HepG2 (cell line): ENCODE measurements around the gene NABP2. TPM values are rescaled to one million over a fixed set of nuclear protein-coding genes. Genes with fewer than 3 reads are reported as not detected.

Source experiments
- HHEX ChIP-seq: IDR thresholded peaks from 2 replicates; pipeline ENCODE4 v1.6.1; 2016; ENCODE audit warnings: control low read depth
- MAFK ChIP-seq, 2 experiments: IDR thresholded peaks in 1 of 2; conservative IDR thresholded peaks in 1 of 2; 2 replicates each; pipeline ENCODE4 v1.6.1; 2011; ENCODE audit warnings: improper control_type of control experiment in 2 of 2, low read length in 2 of 2
- MEF2D ChIP-seq: sonication (generic); formaldehyde crosslinking; IDR thresholded peaks from 2 replicates; pipeline ENCODE4 v1.5.1; 2020; ENCODE audit warnings: mild to moderate bottlenecking, missing genetic modification reagents
- RAD51 ChIP-seq: fragments of 450-650 bp; IDR thresholded peaks from 2 replicates; pipeline ENCODE4 v1.6.1; 2016; ENCODE audit warnings: borderline replicate concordance
- RFX1 ChIP-seq: fragments of 450-650 bp; IDR thresholded peaks from 2 replicates; pipeline ENCODE4 v1.6.1; 2017
- ZBTB38 ChIP-seq: sonication (generic); formaldehyde crosslinking; IDR thresholded peaks from 2 replicates; pipeline ENCODE4 v1.5.1; 2020; ENCODE audit warnings: mild to moderate bottlenecking, missing genetic modification reagents
- ZFYVE20 ChIP-seq: sonication (generic); formaldehyde crosslinking; IDR thresholded peaks from 2 replicates; pipeline ENCODE4 v1.8.0; 2023; ENCODE audit warnings: low read depth, mild to moderate bottlenecking, moderate library complexity, missing genetic modification reagents, borderline replicate concordance
- ZNF484 ChIP-seq: sonication (generic); formaldehyde crosslinking; IDR thresholded peaks from 2 replicates; pipeline ENCODE4 v1.5.1; 2020; ENCODE audit warnings: mild to moderate bottlenecking, low read depth, missing genetic modification reagents, borderline replicate concordance
- ZNF557 ChIP-seq: sonication (generic); formaldehyde crosslinking; IDR thresholded peaks from 2 replicates; pipeline ENCODE4 v1.4.0; 2020; ENCODE audit warnings: missing genetic modification reagents
- ZNF589 ChIP-seq: sonication (generic); formaldehyde crosslinking; conservative IDR thresholded peaks from 2 replicates; pipeline ENCODE4 v1.8.0; 2022; ENCODE audit warnings: mild to moderate bottlenecking, moderate library complexity, missing genetic modification reagents
- ZNF660 ChIP-seq: sonication (generic); formaldehyde crosslinking; IDR thresholded peaks from 2 replicates; pipeline ENCODE4 v1.5.1; 2020; ENCODE audit warnings: mild to moderate bottlenecking, low read depth, missing genetic modification reagents, borderline replicate concordance
- ZNF7 ChIP-seq: IDR thresholded peaks from 2 replicates; pipeline ENCODE4 v1.6.1; 2016; ENCODE audit warnings: missing biosample characterization, missing genetic modification reagents
- ZNF766 ChIP-seq: sonication (generic); formaldehyde crosslinking; IDR thresholded peaks from 2 replicates; pipeline ENCODE4 v1.5.0; 2020; ENCODE audit warnings: missing genetic modification reagents, borderline replicate concordance
- ZNF781 ChIP-seq: sonication (generic); formaldehyde crosslinking; IDR thresholded peaks from 2 replicates; pipeline ENCODE4 v1.5.1; 2020; ENCODE audit warnings: borderline replicate concordance, mild to moderate bottlenecking, missing genetic modification reagents; ENCODE audit errors: not compliant biosample characterization
- polyA plus RNA-seq, 8 experiments: library from polyadenylated mRNA; depleted of rRNA in 3 of 8; stranded (reverse) in 7 of 8; unstranded in 1 of 8; fragments of >200 nt; fragmentation: Illumina TruSeq in 4 of 8; extraction: Trizol in 4 of 8; gene quantifications; 2 replicates each; pipeline versions ENCODE4 v1.2.1 to v1.2.3, GENCODE V29; 2011 to 2016; ENCODE audit warnings: low read depth in 4 of 8, missing spikeins in 1 of 8, mixed read lengths in 1 of 8; ENCODE audit not compliant: insufficient read depth in 1 of 8
- total RNA-seq, 5 experiments: library from RNA; depleted of rRNA; stranded (reverse); fragments of >200 nt; fragmentation: Illumina TruSeq; extraction: Trizol; gene quantifications; 2 replicates each; pipeline ENCODE4 v1.2.3, GENCODE V29; 2016; ENCODE audit warnings: low read depth in 1 of 5
- TF ChIP-seq, protein P1 (sequence below): sonication (generic); formaldehyde crosslinking; IDR thresholded peaks from 2 replicates; pipeline ENCODE4 v1.5.1; 2020; ENCODE audit warnings: mild to moderate bottlenecking, missing genetic modification reagents, borderline replicate concordance
- TF ChIP-seq, protein P2 (sequence below): sonication (generic); formaldehyde crosslinking; IDR thresholded peaks from 2 replicates; pipeline ENCODE4 v1.5.0; 2020; ENCODE audit warnings: missing genetic modification reagents
- TF ChIP-seq, protein P3 (sequence below): sonication (generic); formaldehyde crosslinking; IDR thresholded peaks from 2 replicates; pipeline ENCODE4 v1.4.0; 2020; ENCODE audit warnings: missing genetic modification reagents
- TF ChIP-seq, protein P4 (sequence below): sonication (generic); formaldehyde crosslinking; IDR thresholded peaks from 2 replicates; pipeline ENCODE4 v1.4.0; 2020; ENCODE audit warnings: missing genetic modification reagents

Gene NABP2
- total and polyA plus RNA-seq, 2 of the 13 experiments (the other 11 are each of a cell fraction or from before 2014, with no cell fraction given), result 33.2 to 35.5 TPM

DNA sequence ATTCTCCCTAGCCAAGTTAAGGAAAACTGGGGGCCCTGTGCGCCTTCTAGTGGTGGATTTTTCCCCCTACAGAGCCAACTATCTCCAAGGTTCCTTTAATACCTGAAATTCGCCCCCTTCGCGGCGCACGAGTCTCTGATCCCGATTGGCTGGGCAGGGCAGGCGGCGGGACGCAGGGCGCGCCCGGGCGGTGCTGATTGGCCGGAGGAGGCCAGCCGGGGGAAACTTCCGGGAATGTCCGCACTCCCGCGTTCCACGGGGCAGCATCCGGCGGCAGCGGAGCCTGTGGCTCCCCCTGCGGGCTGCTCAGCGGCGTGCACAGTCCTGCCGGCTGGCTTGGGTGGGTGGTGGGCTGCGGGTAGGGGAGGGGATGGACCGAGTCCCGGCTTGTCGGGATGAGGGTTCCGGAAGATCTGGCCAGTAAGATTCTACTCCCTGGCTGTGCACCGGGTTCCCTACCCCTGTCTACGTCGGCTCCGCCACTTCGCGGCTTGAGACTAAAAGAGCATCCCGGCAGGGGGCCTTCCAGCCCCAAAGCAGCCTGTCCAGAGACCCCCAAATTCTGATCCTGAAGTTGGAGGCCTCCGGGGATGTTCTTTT lies at the start of gene NABP2 (continued):
- TF ChIP-seq, protein P1, sequence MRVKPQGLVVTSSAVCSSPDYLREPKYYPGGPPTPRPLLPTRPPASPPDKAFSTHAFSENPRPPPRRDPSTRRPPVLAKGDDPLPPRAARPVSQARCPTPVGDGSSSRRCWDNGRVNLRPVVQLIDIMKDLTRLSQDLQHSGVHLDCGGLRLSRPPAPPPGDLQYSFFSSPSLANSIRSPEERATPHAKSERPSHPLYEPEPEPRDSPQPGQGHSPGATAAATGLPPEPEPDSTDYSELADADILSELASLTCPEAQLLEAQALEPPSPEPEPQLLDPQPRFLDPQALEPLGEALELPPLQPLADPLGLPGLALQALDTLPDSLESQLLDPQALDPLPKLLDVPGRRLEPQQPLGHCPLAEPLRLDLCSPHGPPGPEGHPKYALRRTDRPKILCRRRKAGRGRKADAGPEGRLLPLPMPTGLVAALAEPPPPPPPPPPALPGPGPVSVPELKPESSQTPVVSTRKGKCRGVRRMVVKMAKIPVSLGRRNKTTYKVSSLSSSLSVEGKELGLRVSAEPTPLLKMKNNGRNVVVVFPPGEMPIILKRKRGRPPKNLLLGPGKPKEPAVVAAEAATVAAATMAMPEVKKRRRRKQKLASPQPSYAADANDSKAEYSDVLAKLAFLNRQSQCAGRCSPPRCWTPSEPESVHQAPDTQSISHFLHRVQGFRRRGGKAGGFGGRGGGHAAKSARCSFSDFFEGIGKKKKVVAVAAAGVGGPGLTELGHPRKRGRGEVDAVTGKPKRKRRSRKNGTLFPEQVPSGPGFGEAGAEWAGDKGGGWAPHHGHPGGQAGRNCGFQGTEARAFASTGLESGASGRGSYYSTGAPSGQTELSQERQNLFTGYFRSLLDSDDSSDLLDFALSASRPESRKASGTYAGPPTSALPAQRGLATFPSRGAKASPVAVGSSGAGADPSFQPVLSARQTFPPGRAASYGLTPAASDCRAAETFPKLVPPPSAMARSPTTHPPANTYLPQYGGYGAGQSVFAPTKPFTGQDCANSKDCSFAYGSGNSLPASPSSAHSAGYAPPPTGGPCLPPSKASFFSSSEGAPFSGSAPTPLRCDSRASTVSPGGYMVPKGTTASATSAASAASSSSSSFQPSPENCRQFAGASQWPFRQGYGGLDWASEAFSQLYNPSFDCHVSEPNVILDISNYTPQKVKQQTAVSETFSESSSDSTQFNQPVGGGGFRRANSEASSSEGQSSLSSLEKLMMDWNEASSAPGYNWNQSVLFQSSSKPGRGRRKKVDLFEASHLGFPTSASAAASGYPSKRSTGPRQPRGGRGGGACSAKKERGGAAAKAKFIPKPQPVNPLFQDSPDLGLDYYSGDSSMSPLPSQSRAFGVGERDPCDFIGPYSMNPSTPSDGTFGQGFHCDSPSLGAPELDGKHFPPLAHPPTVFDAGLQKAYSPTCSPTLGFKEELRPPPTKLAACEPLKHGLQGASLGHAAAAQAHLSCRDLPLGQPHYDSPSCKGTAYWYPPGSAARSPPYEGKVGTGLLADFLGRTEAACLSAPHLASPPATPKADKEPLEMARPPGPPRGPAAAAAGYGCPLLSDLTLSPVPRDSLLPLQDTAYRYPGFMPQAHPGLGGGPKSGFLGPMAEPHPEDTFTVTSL, result peak; percentile 60; the same call in 1 of the 2 replicates
- TF ChIP-seq ZNF660 (no peak), RAD51 (no peak), ZNF557 (CRISPR knock-in tag) (no peak), ZNF781 (CRISPR knock-in tag) (peak; percentile 53), ZNF484 (no peak), ZNF589 (CRISPR knock-in tag) (no peak), MEF2D (CRISPR knock-in tag) (0 out of 2 replicates have a peak, but pooled peaks have one; percentile 56), HHEX (CRISPR knock-in tag) (no peak), ZNF766 (CRISPR knock-in tag) (0 out of 2 replicates have a peak, but pooled peaks have one; percentile 11), MAFK (conservative IDR thresholded peaks at IDR 0.05 in 1 of 2, IDR thresholded peaks at IDR 0.05 in 1 of 2; ENCODE audit: low read length in 2 of 2) (no peak), ZNF7 (CRISPR knock-in tag) (no peak), RFX1 (no peak), ZBTB38 (CRISPR knock-in tag) (0 out of 2 replicates have a peak, but pooled peaks have one; percentile 13), ZFYVE20 (CRISPR knock-in tag) (no peak)
- TF ChIP-seq, protein P2, sequence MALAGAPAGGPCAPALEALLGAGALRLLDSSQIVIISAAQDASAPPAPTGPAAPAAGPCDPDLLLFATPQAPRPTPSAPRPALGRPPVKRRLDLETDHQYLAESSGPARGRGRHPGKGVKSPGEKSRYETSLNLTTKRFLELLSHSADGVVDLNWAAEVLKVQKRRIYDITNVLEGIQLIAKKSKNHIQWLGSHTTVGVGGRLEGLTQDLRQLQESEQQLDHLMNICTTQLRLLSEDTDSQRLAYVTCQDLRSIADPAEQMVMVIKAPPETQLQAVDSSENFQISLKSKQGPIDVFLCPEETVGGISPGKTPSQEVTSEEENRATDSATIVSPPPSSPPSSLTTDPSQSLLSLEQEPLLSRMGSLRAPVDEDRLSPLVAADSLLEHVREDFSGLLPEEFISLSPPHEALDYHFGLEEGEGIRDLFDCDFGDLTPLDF (CRISPR knock-in tag), result peak; percentile 88
- TF ChIP-seq, protein P3, sequence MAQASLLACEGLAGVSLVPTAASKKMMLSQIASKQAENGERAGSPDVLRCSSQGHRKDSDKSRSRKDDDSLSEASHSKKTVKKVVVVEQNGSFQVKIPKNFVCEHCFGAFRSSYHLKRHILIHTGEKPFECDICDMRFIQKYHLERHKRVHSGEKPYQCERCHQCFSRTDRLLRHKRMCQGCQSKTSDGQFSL, result no peak
- TF ChIP-seq, protein P4, sequence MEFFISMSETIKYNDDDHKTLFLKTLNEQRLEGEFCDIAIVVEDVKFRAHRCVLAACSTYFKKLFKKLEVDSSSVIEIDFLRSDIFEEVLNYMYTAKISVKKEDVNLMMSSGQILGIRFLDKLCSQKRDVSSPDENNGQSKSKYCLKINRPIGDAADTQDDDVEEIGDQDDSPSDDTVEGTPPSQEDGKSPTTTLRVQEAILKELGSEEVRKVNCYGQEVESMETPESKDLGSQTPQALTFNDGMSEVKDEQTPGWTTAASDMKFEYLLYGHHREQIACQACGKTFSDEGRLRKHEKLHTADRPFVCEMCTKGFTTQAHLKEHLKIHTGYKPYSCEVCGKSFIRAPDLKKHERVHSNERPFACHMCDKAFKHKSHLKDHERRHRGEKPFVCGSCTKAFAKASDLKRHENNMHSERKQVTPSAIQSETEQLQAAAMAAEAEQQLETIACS (CRISPR knock-in tag), result no peak; the same call in 1 of the 2 replicates
